Endodermal cell (in vitro differentiated cells): ENCODE data around the gene PGBD5. TPM values are rescaled to one million over a fixed set of nuclear protein-coding genes. Genes with fewer than 3 reads are reported as not detected.

ENCODE experiments used
- DNase-seq: peaks from one replicate; pipeline ENCODE4 v3.0.0-alpha.2; 2017
- H3K27ac ChIP-seq: 2 replicates; pipeline ENCODE4 v1.5.1; 2013; ENCODE audit warnings: mild to moderate bottlenecking, low read depth, low read length, moderate library complexity
- H3K27me3 ChIP-seq: 2 replicates; pipeline ENCODE4 v1.6.1; 2013; ENCODE audit warnings: mild to moderate bottlenecking, low read length, moderate library complexity; ENCODE audit not compliant: insufficient read depth, control insufficient read depth, poor library complexity, severe bottlenecking
- H3K36me3 ChIP-seq: 2 replicates; pipeline ENCODE4 v1.7.0; 2013; ENCODE audit warnings: mild to moderate bottlenecking, low read length, moderate library complexity; ENCODE audit not compliant: control insufficient read depth, insufficient read depth
- H3K4me1 ChIP-seq: one replicate; pipeline ENCODE4 v1.7.0; 2013; ENCODE audit warnings: low read length; ENCODE audit not compliant: control insufficient read depth, insufficient read depth
- H3K4me3 ChIP-seq: 2 replicates; pipeline ENCODE4 v1.5.1; 2013; ENCODE audit warnings: mild to moderate bottlenecking, low read length, moderate library complexity
- H3K9ac ChIP-seq: 2 replicates; pipeline ENCODE4 v1.6.1; 2013; ENCODE audit warnings: mild to moderate bottlenecking, low read length, moderate library complexity; ENCODE audit not compliant: poor library complexity, severe bottlenecking; ENCODE audit errors: extremely low read depth
- H3K9me3 ChIP-seq: 2 replicates; pipeline ENCODE4 v1.6.1; 2013; ENCODE audit warnings: mild to moderate bottlenecking, low read length, moderate library complexity; ENCODE audit not compliant: control insufficient read depth
- H3K27ac Mint-ChIP-seq: 2 replicates; pipeline ENCODE4 v1.8.0; 2020; ENCODE audit warnings: mixed read lengths
- H3K27me3 Mint-ChIP-seq: 2 replicates; pipeline ENCODE4 v1.8.0; 2021; ENCODE audit warnings: mild to moderate bottlenecking, mixed read lengths; ENCODE audit not compliant: insufficient read depth
- H3K36me3 Mint-ChIP-seq: 2 replicates; pipeline ENCODE4 v1.8.0; 2020; ENCODE audit warnings: low read depth, mixed read lengths
- H3K4me1 Mint-ChIP-seq: 2 replicates; pipeline ENCODE4 v1.8.0; 2020; ENCODE audit warnings: mixed read lengths
- H3K4me3 Mint-ChIP-seq: 2 replicates; pipeline ENCODE4 v1.8.0; 2020; ENCODE audit warnings: mild to moderate bottlenecking, moderate library complexity, mixed read lengths
- H3K9me3 Mint-ChIP-seq: 2 replicates; pipeline ENCODE4 v1.8.0; 2020; ENCODE audit warnings: mild to moderate bottlenecking, mixed read lengths
- WGBS, 2 experiments: methylation state at CpG; one replicate each; pipeline versions ENCODE4 v1.1.5 to v1.1.7; 2013; ENCODE audit warnings: missing lambda C conversion rate in 2 of 2, mixed read lengths in 1 of 2; ENCODE audit not compliant: insufficient coverage in 1 of 2, insufficient read length in 1 of 2; 5-methylcytosine and 5-hydroxymethylcytosine counted together
- total RNA-seq, 2 donors: library from RNA; stranded (reverse); fragmentation: NEBNext Ultra II Directional in 1 of 2; extraction: Animal tissue kit (Norgen Biotek cat#: 25700) in 1 of 2; gene quantifications; 2 replicates in 1 of 2; 3 replicates in 1 of 2; pipeline ENCODE4 v1.2.1, GENCODE V29; 2021
- TF ChIP-seq, protein P1 (sequence below): fragments of 200-600 bp; sonication (generic); conservative IDR thresholded peaks from 2 replicates; pipeline ENCODE4 v1.5.0; 2021; ENCODE audit warnings: antibody characterized with exemption, mild to moderate bottlenecking

Gene PGBD5
- total RNA-seq, 2 donors from 2014 or later, result 1.3 to 4.6 TPM

DNA sequence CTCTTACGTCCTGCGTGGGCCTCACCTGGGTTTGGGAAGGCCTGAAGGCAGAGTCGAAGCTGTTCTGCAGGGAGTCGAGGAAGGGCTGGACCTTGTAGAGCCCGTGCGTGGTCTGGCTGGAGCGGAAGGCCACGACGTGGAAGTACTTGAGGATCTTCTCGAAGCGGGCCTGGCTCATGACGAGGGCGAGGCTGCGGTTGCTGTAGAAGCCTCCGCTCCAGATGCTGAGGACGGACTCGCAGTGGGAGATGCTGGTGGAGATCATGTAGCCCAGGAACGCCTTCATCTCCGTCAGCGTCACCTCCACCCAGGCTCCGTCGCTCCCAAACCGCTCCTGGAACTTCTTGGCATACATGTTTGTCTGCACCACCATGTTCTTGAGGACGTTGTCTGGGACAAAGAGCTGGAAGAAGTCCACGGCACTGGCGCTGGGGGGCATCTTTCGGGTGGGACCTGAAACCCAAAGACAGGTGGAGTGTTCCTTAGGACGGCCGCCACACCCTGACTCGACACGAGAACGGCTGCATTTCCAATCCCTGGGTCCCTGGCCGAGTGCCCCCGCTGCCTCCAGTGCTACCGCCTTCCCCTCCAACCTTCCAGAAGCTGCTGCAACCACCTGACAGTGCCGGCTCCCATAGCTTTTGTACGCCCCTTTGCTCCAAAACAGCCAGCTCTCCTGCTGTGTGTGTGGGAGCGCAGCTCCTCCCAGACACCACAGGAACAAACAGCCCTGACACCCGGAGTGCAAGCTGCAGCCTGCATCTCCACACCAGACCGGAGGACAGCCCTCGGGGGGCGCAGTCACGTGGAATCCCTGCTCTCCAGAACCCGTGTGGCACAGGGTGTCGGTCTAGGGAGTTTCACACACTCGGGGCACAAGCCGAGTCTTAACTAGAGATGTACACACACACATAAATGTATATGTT is 69.0 kb downstream of the PGBD5 start:
- Mint-ChIP-seq H3K27ac (no peak overlapping the region), H3K4me3 (no peak overlapping the region), H3K36me3 (no peaks in the 10 kb centered on the region), H3K27me3 (no peaks in the 10 kb centered on the region), H3K4me1 (no peaks in the 10 kb centered on the region), H3K9me3 (no peaks in the 10 kb centered on the region)
- TF ChIP-seq, protein P1, sequence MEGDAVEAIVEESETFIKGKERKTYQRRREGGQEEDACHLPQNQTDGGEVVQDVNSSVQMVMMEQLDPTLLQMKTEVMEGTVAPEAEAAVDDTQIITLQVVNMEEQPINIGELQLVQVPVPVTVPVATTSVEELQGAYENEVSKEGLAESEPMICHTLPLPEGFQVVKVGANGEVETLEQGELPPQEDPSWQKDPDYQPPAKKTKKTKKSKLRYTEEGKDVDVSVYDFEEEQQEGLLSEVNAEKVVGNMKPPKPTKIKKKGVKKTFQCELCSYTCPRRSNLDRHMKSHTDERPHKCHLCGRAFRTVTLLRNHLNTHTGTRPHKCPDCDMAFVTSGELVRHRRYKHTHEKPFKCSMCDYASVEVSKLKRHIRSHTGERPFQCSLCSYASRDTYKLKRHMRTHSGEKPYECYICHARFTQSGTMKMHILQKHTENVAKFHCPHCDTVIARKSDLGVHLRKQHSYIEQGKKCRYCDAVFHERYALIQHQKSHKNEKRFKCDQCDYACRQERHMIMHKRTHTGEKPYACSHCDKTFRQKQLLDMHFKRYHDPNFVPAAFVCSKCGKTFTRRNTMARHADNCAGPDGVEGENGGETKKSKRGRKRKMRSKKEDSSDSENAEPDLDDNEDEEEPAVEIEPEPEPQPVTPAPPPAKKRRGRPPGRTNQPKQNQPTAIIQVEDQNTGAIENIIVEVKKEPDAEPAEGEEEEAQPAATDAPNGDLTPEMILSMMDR, result no peak
- WGBS, 2 experiments, result 92 to 94% methylated on average over 42 to 45 of the region's 47 CpGs
- no peak overlapping the region for H3K27ac ChIP-seq
- H3K9ac ChIP-seq, result no peak overlapping the region
- no peak overlapping the region for H3K4me3 ChIP-seq
- no peaks in the 10 kb centered on the region for H3K36me3 ChIP-seq
- no peaks in the 10 kb centered on the region for H3K27me3 ChIP-seq
- H3K9me3 ChIP-seq, result no peaks in the 10 kb centered on the region
- no peaks in the 10 kb centered on the region for H3K4me1 ChIP-seq
- no peak for DNase-seq

DNA sequence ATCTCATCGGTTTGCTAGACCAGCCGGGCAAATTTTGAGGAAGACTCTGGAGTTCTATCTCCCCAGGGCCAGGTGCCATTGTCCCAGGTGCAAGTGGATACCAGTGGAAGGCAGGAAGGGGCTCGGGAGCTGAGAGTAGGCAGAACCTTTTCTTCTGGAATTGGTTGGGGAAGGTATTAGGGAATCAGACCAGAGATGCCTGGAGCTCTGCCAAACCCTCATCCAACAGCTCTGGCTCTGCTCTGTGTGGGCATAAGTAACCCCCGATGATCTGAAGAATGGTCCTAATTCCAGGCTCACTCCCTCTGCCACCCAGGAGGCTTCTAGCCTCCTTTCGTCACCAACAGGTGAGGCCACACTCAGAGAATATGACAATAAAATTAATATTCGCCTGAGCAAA is 69.9 kb downstream of the PGBD5 start:
- Histone ChIP-seq H3K27me3 (no peaks in the 10 kb centered on the region), H3K9me3 (no peaks in the 10 kb centered on the region), H3K27ac (no peak overlapping the region), H3K4me3 (no peak overlapping the region), H3K36me3 (no peaks in the 10 kb centered on the region), H3K4me1 (no peaks in the 10 kb centered on the region), H3K9ac (no peak overlapping the region)
- H3K9me3 Mint-ChIP-seq, result no peaks in the 10 kb centered on the region
- H3K4me3 Mint-ChIP-seq, result no peak overlapping the region
- no peaks in the 10 kb centered on the region for H3K27me3 Mint-ChIP-seq
- DNase-seq, result no peak
- no peaks in the 10 kb centered on the region for H3K4me1 Mint-ChIP-seq
- no peaks in the 10 kb centered on the region for H3K36me3 Mint-ChIP-seq
- WGBS, 2 experiments, result 95 to 100% methylated on average over 2 to 6 of the region's 6 CpGs
- H3K27ac Mint-ChIP-seq, result no peak overlapping the region
- TF ChIP-seq, protein P1, result no peak

DNA sequence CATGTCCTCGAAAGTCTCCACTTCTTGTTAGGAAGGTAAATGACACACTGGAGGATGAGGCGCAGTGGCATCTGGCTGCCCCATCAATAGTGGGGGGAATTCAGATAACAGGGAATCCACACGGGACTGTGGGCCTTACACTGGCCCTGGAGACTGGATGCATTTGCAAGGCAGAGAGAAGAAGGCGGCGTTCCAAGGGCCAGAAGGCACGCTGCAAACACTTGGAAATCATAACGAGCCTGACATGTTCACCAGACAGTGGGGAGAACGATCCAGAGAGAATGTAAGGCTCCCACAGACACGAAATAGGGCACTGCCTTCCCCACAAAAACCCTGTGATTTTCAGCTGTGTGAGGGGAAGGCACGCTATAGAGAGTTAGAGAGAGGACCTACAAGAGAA is 70.5 kb downstream of the PGBD5 start:
- Histone ChIP-seq H3K36me3 (no peaks in the 10 kb centered on the region), H3K27me3 (no peaks in the 10 kb centered on the region), H3K9ac (no peak overlapping the region), H3K4me1 (no peaks in the 10 kb centered on the region), H3K4me3 (no peak overlapping the region), H3K27ac (no peak overlapping the region), H3K9me3 (no peaks in the 10 kb centered on the region)
- 86 to 94% methylated on average over 10 of the region's 10 CpGs for WGBS, 2 experiments
- no peak overlapping the region for H3K27ac Mint-ChIP-seq
- DNase-seq, result no peak
- no peaks in the 10 kb centered on the region for H3K9me3 Mint-ChIP-seq
- no peaks in the 10 kb centered on the region for H3K27me3 Mint-ChIP-seq
- no peaks in the 10 kb centered on the region for H3K36me3 Mint-ChIP-seq
- no peaks in the 10 kb centered on the region for H3K4me1 Mint-ChIP-seq
- no peak overlapping the region for H3K4me3 Mint-ChIP-seq
- TF ChIP-seq, protein P1, result no peak
